Activated T-cell treated with anti-CD3 and anti-CD28 coated beads for 4 hours (primary cell): ENCODE measurements around the gene ADTRP.

Source experiments
- DNase-seq: peaks from one replicate; pipeline ENCODE4 v3.0.0-alpha.2; 2020

ADTRP gene

GRCh38 chr6:11772109-11772825 is 6.3 kb downstream of the ADTRP start:
- no peak for DNase-seq

GRCh38 chr6:11771473-11772048 is 7.0 kb downstream of the ADTRP start:
- DNase-seq = no peak

GRCh38 chr6:11770546-11771466 is 7.8 kb downstream of the ADTRP start:
- DNase-seq = no peak

- DNase-seq = no peak
Measured at GRCh38 chr6:11769811-11770545, 8.6 kb downstream of the ADTRP start.

GRCh38 chr6:11769244-11769643 is 9.4 kb downstream of the ADTRP start:
- no peak for DNase-seq

- DNase-seq = no peak
Measured at GRCh38 chr6:11767978-11768756, 10.4 kb downstream of the ADTRP start.

- no peak for DNase-seq
Measured at GRCh38 chr6:11767458-11767857, 11.1 kb downstream of the ADTRP start.

GRCh38 chr6:11766589-11767450 is 11.8 kb downstream of the ADTRP start:
- no peak for DNase-seq

GRCh38 chr6:11766043-11766442 is 12.6 kb downstream of the ADTRP start:
- DNase-seq = no peak

- no peak for DNase-seq
Measured at GRCh38 chr6:11764250-11764604, 14.4 kb downstream of the ADTRP start.

GRCh38 chr6:11763460-11764249 is 14.9 kb downstream of the ADTRP start:
- DNase-seq = no peak

- DNase-seq = no peak
Measured at GRCh38 chr6:11762794-11763459, 15.7 kb downstream of the ADTRP start.

- DNase-seq = no peak
Measured at GRCh38 chr6:11761744-11762620, 16.6 kb downstream of the ADTRP start.

- no peak for DNase-seq
Measured at GRCh38 chr6:11760015-11760473, 18.6 kb downstream of the ADTRP start.

GRCh38 chr6:11758878-11759277 is 19.7 kb downstream of the ADTRP start:
- no peak for DNase-seq

GRCh38 chr6:11756726-11757125 is 21.9 kb downstream of the ADTRP start:
- no peak for DNase-seq

GRCh38 chr6:11756292-11756691 is 22.3 kb downstream of the ADTRP start:
- no peak for DNase-seq

- DNase-seq = no peak
Measured at GRCh38 chr6:11755725-11756124, 22.9 kb downstream of the ADTRP start.
